Adipose tissue (tissue), 3 donors: ENCODE measurements around the gene BTBD1. TPM values are rescaled to one million over a fixed set of nuclear protein-coding genes. Genes with fewer than 3 reads are reported as not detected.

Experiments
- H3K27ac ChIP-seq: one replicate; pipeline ENCODE4 v1.5.1; 2013; ENCODE audit warnings: low read depth, low read length
- WGBS, 3 donors: extraction: QIAGEN DNeasy Blood & Tissue Kit; methylation state at CpG; one replicate each; pipeline ENCODE4 v1.1.7; 2013; 5-methylcytosine and 5-hydroxymethylcytosine counted together
- polyA plus RNA-seq, 3 donors: library from polyadenylated mRNA; stranded (reverse); fragments of 200-250 nt; gene quantifications; one replicate each; pipeline ENCODE4 v1.2.3, GENCODE V29; 2013
- donor health status: healthy with polysubstance abuse.
- donor health status: Bipolar disorder and iron deficiency.
- donor health status: healthy.

Gene BTBD1
- polyA plus RNA-seq, 3 donors = 14.6 to 30.6 (median 29.1) TPM

GRCh38 chr15:82971218-82971984 is 95.7 kb downstream of the BTBD1 start:
- H3K27ac ChIP-seq = no peak overlapping the region
- WGBS, 3 donors = 32 to 83% (median 67%) methylated on average over 2 of the region's 2 CpGs

- 23 to 79% (median 67%) methylated on average over 1 of the region's 1 CpG for WGBS, 3 donors
- no peak overlapping the region for H3K27ac ChIP-seq
Observed at GRCh38 chr15:82970696-82971095, 96.4 kb downstream of the BTBD1 start.

- 31 to 59% (median 57%) methylated on average over 3 of the region's 3 CpGs for WGBS, 3 donors
- no peak overlapping the region for H3K27ac ChIP-seq
Observed at GRCh38 chr15:82970078-82970686, 96.9 kb downstream of the BTBD1 start.

DNA sequence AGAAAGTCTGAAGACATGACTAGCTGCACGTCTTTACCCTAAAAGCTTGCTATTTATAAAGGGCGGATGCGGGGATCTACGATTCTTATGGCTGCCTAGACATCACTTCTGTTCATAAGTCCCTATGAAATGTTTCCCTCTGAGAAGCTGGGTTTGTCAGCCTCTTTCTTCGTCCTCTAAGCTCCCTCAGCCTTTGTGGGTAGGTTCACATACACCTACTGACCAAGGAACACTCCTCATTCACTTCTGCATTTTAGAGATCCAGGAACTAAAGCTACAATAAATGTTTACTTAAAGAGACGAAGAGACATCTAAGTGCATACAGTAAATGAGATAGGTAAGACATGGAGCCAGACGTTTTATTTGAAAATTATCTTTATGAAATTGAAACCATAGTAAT is 97.7 kb downstream of the BTBD1 start:
- WGBS, 3 donors = 75 to 78% (median 78%) methylated on average over 7 of the region's 7 CpGs
- H3K27ac ChIP-seq = no peak overlapping the region

DNA sequence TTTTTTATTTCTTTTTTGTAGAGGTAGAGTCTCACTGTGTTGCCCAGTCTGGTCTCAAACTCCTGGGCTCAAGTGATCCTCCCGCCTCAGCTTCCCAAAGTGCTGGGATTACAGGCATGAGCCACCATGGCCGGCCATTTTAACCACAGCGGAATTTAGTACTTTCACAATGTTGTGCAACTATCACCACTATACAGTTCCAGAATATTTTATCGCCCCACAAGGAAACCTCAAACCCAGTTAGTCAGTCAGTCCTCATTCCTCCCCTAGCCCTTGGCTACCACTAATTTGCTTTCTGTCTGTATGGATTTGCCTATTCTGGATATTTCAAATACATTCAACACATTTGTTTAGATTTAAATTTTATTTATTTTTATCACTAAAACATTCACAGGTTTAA is 99.0 kb downstream of the BTBD1 start:
- H3K27ac ChIP-seq = no peak overlapping the region
- 61 to 95% (median 64%) methylated on average over 4 of the region's 4 CpGs for WGBS, 3 donors

DNA sequence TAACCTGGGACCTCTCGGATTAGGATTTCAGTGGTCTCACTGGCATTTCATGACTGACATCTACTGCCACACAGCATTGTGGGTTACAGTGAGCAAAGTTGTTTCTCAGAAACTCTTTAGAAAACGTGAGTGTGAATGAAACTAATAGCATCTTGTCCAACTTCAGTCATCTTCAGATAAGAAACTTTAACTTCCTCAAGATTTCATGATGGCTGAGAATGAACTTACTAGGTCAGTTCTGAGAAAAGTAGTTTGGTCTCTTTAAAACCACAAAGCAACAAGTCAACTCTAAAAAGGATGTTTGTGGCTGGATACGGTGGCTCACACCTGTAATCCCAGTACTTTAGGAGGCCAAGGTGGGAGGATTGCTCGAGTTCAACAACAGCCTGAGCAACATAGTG is 100.4 kb downstream of the BTBD1 start:
- 60 to 91% (median 62%) methylated on average over 4 of the region's 4 CpGs for WGBS, 3 donors
- H3K27ac ChIP-seq = no peak overlapping the region

Other genes starting within 250 kb of the BTBD1 start
- gene HOMER2, start 114.5 kb downstream of the BTBD1 start, polyA plus RNA-seq = 10 to 100 TPM in 1 of 3 donors, 1 to 10 TPM in 2; 2.8 to 84.9 (median 5.3) TPM
- gene RAMAC, start 81.0 kb downstream of the BTBD1 start, polyA plus RNA-seq = 10 to 100 TPM; 11.8 to 19.8 (median 13.8) TPM
- gene C15orf40, start 55.6 kb downstream of the BTBD1 start, polyA plus RNA-seq = 10 to 100 TPM; 14.4 to 53.5 (median 33.6) TPM
- 1 to 10 TPM in 2 of 3 donors, under 1 TPM in 1; 0.67 to 8.8 (median 5.5) TPM for gene TM6SF1, start 40.4 kb upstream of the BTBD1 start, polyA plus RNA-seq
- gene HDGFL3, start 140.6 kb upstream of the BTBD1 start, polyA plus RNA-seq = 10 to 100 TPM in 2 of 3 donors, 1 to 10 TPM in 1; 3.4 to 34.4 (median 12.2) TPM
- gene BNC1, start 217.4 kb upstream of the BTBD1 start, polyA plus RNA-seq = 1 to 10 TPM in 2 of 3 donors, under 1 TPM in 1; 0.05 to 1.6 (median 1.5) TPM